Measurements from ENCODE around the gene STX4.

Gene STX4

GRCh38 chr16:30996324-30996984 lies 36.9 kb upstream of the STX4 start:
- TF ChIP-seq, protein P1, sequence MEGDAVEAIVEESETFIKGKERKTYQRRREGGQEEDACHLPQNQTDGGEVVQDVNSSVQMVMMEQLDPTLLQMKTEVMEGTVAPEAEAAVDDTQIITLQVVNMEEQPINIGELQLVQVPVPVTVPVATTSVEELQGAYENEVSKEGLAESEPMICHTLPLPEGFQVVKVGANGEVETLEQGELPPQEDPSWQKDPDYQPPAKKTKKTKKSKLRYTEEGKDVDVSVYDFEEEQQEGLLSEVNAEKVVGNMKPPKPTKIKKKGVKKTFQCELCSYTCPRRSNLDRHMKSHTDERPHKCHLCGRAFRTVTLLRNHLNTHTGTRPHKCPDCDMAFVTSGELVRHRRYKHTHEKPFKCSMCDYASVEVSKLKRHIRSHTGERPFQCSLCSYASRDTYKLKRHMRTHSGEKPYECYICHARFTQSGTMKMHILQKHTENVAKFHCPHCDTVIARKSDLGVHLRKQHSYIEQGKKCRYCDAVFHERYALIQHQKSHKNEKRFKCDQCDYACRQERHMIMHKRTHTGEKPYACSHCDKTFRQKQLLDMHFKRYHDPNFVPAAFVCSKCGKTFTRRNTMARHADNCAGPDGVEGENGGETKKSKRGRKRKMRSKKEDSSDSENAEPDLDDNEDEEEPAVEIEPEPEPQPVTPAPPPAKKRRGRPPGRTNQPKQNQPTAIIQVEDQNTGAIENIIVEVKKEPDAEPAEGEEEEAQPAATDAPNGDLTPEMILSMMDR (IDR thresholded peaks at IDR 0.05; ENCODE audit: low read depth, low read length): no peak
- H3K4me3 ChIP-seq (ENCODE audit: low read depth, low read length): peak overlapping the region; percentile 48

DNA sequence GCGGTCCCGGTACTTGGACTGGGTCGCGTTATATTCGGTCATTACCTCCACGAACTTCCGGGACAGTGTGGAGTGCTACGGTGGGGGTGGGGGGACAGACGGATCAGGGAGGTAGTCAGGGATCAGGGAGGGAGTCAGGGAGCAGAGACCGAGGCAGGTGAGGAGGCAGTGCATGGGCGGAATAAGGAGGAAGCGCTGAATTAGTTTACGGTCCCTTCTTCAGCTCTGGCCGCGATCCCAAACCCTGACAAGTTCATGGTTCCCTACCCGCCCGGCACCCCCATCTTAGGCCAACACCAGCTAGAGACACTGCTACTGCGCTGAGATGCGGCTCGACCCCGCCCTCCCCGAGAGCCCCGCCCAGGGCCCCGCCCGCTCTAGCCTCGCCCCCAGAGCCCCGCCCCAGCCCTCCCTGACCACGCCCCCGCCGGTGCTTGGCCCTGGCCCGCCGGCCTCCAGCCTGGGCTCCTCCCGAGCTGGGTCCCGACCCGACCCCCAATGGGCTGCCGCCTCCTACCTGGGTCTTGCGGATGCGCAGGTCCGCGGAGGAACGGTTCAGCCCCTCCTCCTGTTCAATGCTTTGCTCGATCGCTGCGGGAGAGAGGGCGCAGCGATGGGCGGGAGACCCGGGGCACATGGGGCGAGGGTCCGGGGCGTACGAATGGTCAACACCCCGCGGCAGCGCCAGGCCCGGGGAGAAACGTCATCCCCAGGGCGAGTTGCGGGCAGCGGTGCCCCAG lies 36.2 kb upstream of the STX4 start:
- H3K4me3 ChIP-seq (ENCODE audit: low read depth, low read length): peak overlapping the region; percentile 48
- TF ChIP-seq, protein P1 (IDR thresholded peaks at IDR 0.05; ENCODE audit: low read depth, low read length): no peak

DNA sequence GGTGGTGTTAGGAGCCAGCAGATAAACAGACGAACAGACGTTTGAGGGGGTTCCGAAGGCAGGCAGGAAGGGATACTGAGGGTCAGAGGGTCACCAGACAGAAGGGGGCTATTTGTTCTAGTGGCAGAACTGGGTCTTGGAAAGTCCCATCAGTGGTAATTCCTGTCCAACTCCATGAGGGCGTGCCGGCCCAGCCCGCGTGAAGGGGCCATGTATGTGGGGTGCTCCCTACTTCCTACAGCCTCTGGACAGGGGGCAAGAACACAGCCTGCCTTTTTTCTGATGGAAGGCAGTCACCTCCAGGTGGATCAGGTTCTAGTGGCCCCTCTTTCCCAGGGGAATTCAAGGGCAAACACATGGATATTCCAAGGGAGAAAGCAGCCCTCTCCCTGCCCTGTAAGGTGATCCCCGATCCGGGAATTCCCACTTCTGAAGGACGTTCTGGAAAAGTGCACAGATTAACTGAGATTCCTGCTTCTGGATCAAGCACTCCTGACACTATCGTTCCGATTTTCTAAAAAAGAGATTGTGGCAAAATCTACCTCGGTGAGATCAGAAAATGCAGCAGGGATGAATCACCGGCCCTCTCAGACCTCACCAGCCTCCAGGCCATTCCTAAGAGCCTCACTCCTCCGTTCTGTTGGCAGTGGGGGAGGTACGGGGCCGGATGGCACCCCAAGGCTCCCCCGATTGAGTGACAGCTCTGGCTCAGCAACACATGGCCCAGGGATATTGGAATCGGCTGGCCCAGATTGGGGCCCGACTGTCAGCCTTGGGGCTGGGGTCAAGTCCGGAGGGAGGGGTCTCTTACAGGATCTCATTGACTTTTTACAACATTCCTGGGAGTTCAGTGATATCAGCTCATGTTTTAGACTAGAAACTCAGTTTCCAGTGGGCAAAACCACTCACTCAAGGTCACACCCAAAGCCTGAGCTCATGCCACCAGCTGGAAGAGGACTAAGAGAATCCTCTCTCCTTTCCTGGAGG lies 35.3 kb upstream of the STX4 start:
- peak overlapping the region; percentile 34 for H3K4me3 ChIP-seq (ENCODE audit: low read depth, low read length)

GRCh38 chr16:30998852-30999761 lies 34.3 kb upstream of the STX4 start:
- TF ChIP-seq, protein P1 (IDR thresholded peaks at IDR 0.05; ENCODE audit: low read depth, low read length): no peak
- no peak overlapping the region for H3K4me3 ChIP-seq (ENCODE audit: low read depth, low read length)

More for the DNA sequence above, 35.3 kb upstream of the STX4 start:
- TF ChIP-seq, protein P1 (IDR thresholded peaks at IDR 0.05; ENCODE audit: low read depth, low read length): no peak

DNA sequence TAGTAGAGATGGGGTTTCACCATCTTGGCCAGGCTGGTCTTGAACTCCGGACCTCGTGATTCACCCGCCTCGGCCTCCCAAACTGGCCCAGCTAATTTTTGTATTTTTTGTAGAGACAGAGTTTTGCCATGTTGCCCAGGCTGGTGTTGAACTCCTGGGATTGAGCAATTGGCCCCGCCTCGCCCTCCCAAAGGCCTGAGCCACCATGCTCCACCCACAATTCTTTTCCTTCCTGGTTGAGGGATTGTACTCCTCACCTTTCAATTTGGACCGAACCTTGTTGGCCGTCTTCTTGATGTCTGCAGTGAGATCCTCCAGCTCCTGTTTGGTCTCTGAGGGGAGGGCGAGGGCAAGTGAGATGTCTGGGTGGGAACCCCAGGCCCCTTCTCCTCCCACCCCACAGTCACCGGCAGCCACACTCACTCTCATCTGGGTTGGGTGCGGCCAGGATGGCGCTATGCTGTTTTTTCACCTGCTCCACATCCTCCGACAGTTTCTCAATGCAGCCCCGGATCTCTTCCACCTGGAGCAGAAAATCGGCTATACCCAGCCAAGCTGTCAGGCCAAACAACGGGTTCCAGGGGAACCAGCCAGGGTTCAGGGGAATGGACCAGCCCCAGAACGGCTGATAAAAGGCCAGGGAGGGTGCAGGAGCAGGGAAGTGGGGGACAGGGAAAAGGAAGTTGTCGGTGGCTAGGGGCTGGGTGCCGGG lies 32.5 kb upstream of the STX4 start:
- no peak overlapping the region for H3K4me3 ChIP-seq (ENCODE audit: low read depth, low read length)
- TF ChIP-seq, protein P1 (IDR thresholded peaks at IDR 0.05; ENCODE audit: low read depth, low read length): no peak
